HG03139 (cell line): ENCODE measurements around the gene TRIM74.
"Not testable (repeated sequence)": the region's sequence is repeated elsewhere in the genome, so short reads cannot be mapped to it uniquely, and the experiment has no call there.

Experiments
- ATAC-seq: cut with Tn5 transposase; IDR thresholded peaks from one replicate; pipeline ENCODE4 v1.9.1; 2021; ENCODE audit not compliant: unreplicated experiment

The TRIM74 gene

GRCh38 chr7:72960029-72960428, 9.2 kb downstream of the TRIM74 start:
- not testable (repeated sequence) for ATAC-seq

- ATAC-seq, result peak; percentile 89
These were observed 14.6 kb downstream of the TRIM74 start for GRCh38 chr7:72954563-72955198.

- peak; percentile 54 for ATAC-seq
These were observed 15.2 kb downstream of the TRIM74 start for GRCh38 chr7:72953901-72954562.

GRCh38 chr7:72950432-72950831, 18.8 kb downstream of the TRIM74 start:
- ATAC-seq, result not testable (repeated sequence)

GRCh38 chr7:72949686-72950085, 19.6 kb downstream of the TRIM74 start:
- not testable (repeated sequence) for ATAC-seq

GRCh38 chr7:72949276-72949675, 20.0 kb downstream of the TRIM74 start:
- ATAC-seq, result not testable (repeated sequence)

- not testable (repeated sequence) for ATAC-seq
These were observed 20.6 kb downstream of the TRIM74 start for GRCh38 chr7:72948714-72949113.

GRCh38 chr7:72946130-72946745, 23.0 kb downstream of the TRIM74 start:
- not testable (repeated sequence) for ATAC-seq

GRCh38 chr7:72945597-72945996, 23.7 kb downstream of the TRIM74 start:
- not testable (repeated sequence) for ATAC-seq

- not testable (repeated sequence) for ATAC-seq
These were observed 24.3 kb downstream of the TRIM74 start for GRCh38 chr7:72944937-72945336.

- ATAC-seq, result not testable (repeated sequence)
These were observed 26.3 kb downstream of the TRIM74 start for GRCh38 chr7:72942956-72943355.

- not testable (repeated sequence) for ATAC-seq
These were observed 27.1 kb downstream of the TRIM74 start for GRCh38 chr7:72942022-72942705.

- ATAC-seq, result not testable (repeated sequence)
These were observed 41.0 kb downstream of the TRIM74 start for GRCh38 chr7:72928216-72928615.

- ATAC-seq, result not testable (repeated sequence)
These were observed 41.5 kb downstream of the TRIM74 start for GRCh38 chr7:72927791-72928190.

GRCh38 chr7:72925546-72926120, 43.6 kb downstream of the TRIM74 start:
- no peak for ATAC-seq

- ATAC-seq, result peak; percentile 85
These were observed 44.3 kb downstream of the TRIM74 start, which contains the start of gene POM121 for GRCh38 chr7:72924733-72925545. Gene POM121, plus strand, starts transcription at chr7:72925095. Its CDS starts 27 bp downstream, at chr7:72925122.

GRCh38 chr7:72924386-72924732, 44.9 kb downstream of the TRIM74 start:
- no peak for ATAC-seq

- ATAC-seq, result no peak
These were observed 50.0 kb downstream of the TRIM74 start for GRCh38 chr7:72919256-72919775.

- peak; percentile 77 for ATAC-seq
These were observed 54.3 kb downstream of the TRIM74 start for GRCh38 chr7:72914756-72915525.
